SH-SY5Y (cell line): ENCODE data around the gene NDST4.

Experiments
- GATA2 ChIP-seq: IDR thresholded peaks from 2 replicates; pipeline ENCODE4 v1.6.1; 2011; ENCODE audit warnings: mild to moderate bottlenecking, low read depth, low read length
- GATA3 ChIP-seq: IDR thresholded peaks from 2 replicates; pipeline ENCODE4 v1.6.1; 2011; ENCODE audit warnings: low read depth, mild to moderate bottlenecking, low read length, moderate library complexity

GRCh38 chr4:114900934-114901333, 212.5 kb downstream of the NDST4 start:
- no peak for TF ChIP-seq GATA2
- TF ChIP-seq GATA3 = no peak
